Stomach (tissue), 19 donors: ENCODE results near the gene HCLS1. TPM values are rescaled to one million over a fixed set of nuclear protein-coding genes. Genes with fewer than 3 reads are reported as not detected.

Experiments
- DNase-seq, 2 donors: peaks; one replicate each; pipeline versions ENCODE4 v3.0.0 to v3.0.0-alpha.2; 2013 to 2019
- H3K27ac ChIP-seq, 5 donors: fragments of 200-600 bp in 4 of 5; sonication (generic) in 4 of 5; one replicate each; pipeline ENCODE4 v1.5.1; 2013 to 2019; ENCODE audit warnings: mild to moderate bottlenecking in 1 of 5, moderate library complexity in 1 of 5
- H3K27me3 ChIP-seq, 3 donors: fragments of 200-600 bp; sonication (generic); one replicate each; pipeline ENCODE4 v1.5.1; 2017 to 2019; ENCODE audit warnings: mixed run types in 1 of 3
- H3K36me3 ChIP-seq, 4 donors: fragments of 200-600 bp; sonication (generic); 1 replicate in 3 of 4; 2 replicates in 1 of 4; pipeline ENCODE4 v1.5.1; 2016 to 2019
- H3K4me1 ChIP-seq, 4 donors: fragments of 200-600 bp; sonication (generic); one replicate each; pipeline ENCODE4 v1.5.1; 2016 to 2019
- H3K4me3 ChIP-seq, 4 donors: fragments of 200-600 bp; sonication (generic) in 3 of 4; one replicate each; pipeline ENCODE4 v1.5.1; 2016 to 2019; ENCODE audit warnings: mild to moderate bottlenecking in 1 of 4
- H3K9me3 ChIP-seq, 4 donors: fragments of 200-600 bp; sonication (generic); one replicate each; pipeline ENCODE4 v1.5.1; 2016 to 2019
- EP300 ChIP-seq: sonication (generic); formaldehyde crosslinking; IDR thresholded peaks from one replicate; pipeline ENCODE4 v1.6.1; 2017; ENCODE audit warnings: antibody characterized with exemption
- POLR2A ChIP-seq, 4 donors: fragments of 450-650 bp; IDR thresholded peaks; one replicate each; pipeline ENCODE4 v1.6.1; 2016; ENCODE audit warnings: antibody characterized with exemption in 4 of 4, control low read depth in 2 of 4, mild to moderate bottlenecking in 1 of 4, moderate library complexity in 1 of 4
- POLR2AphosphoS5 ChIP-seq, 3 donors: sonication (generic); formaldehyde crosslinking; IDR thresholded peaks; one replicate each; pipeline ENCODE4 v1.6.1; 2016; ENCODE audit warnings: antibody characterized with exemption in 3 of 3
- WGBS, 5 donors: extraction: QIAGEN DNeasy Blood & Tissue Kit in 3 of 5; methylation state at CpG; one replicate each; pipeline versions ENCODE4 v1.1.5 to v1.1.7; 2013 to 2018; 5-methylcytosine and 5-hydroxymethylcytosine counted together
- intact Hi-C: fragments of 100-400 bp; cut with DNase I; formaldehyde crosslinking; loops from one replicate; pipeline ENCODE4 v1.15.1; 2023; ENCODE audit warnings: low total_unique reads
- long read RNA-seq, 10 donors: transcript quantifications; one replicate each; lab custom pipeline, GENCODE V29; 2026
- polyA plus RNA-seq, 3 donors: library from polyadenylated mRNA; stranded (reverse); fragments of 200-250 nt; gene quantifications; one replicate each; pipeline ENCODE4 v1.2.3, GENCODE V29; 2013
- total RNA-seq, 5 donors: library from RNA; depleted of rRNA; stranded (reverse); fragments of >200 nt; gene quantifications; one replicate each; pipeline versions ENCODE4 v1.1.0 to v1.2.3, GENCODE V29; 2014 to 2016
- TF ChIP-seq, protein P1 (sequence below), 7 experiments: fragments of 450-650 bp in 4 of 7; fragments of 200-600 bp in 3 of 7; sonication (generic) in 3 of 7; IDR thresholded peaks; one replicate each; pipeline ENCODE4 v1.5.1; 2016 to 2019; ENCODE audit warnings: antibody characterized with exemption in 7 of 7, control low read depth in 2 of 7, mild to moderate bottlenecking in 1 of 7
- donor health status: healthy with polysubstance abuse.
- donor health status: Bipolar disorder and iron deficiency.
- donor health status: healthy.

The HCLS1 gene
- total RNA-seq (100 to 1,000 TPM in 1 of 5 donors, 10 to 100 TPM in 4; 21.8 to 115 (median 44.0) TPM), polyA plus RNA-seq (10 to 100 TPM; 13.9 to 24.6 (median 22.3) TPM)
- long read RNA-seq, donor 1, result 0 reads
- long read RNA-seq, donor 2, partial matches to known transcripts, result 0 of 1 reads
- long read RNA-seq, donor 2, other reads (novel, unspliced or antisense), result 0 of 1 reads
- long read RNA-seq, donor 3, partial matches to known transcripts, result 0 of 2 reads
- long read RNA-seq, donor 3, other reads (novel, unspliced or antisense), result 0 of 2 reads
- long read RNA-seq, donor 4, result 0 reads
- long read RNA-seq, donor 5, partial matches to known transcripts, result 0 of 2 reads
- long read RNA-seq, donor 5, other reads (novel, unspliced or antisense), result 0 of 2 reads
- long read RNA-seq, donor 6, result 0 reads
- long read RNA-seq, donor 7, result 0 reads
- long read RNA-seq, donor 8, result 0 reads
- long read RNA-seq, donor 9, result 0 reads
- long read RNA-seq, donor 10, partial matches to known transcripts, result 0 of 3 reads
- long read RNA-seq, donor 10, other reads (novel, unspliced or antisense), result 0 of 3 reads

DNA sequence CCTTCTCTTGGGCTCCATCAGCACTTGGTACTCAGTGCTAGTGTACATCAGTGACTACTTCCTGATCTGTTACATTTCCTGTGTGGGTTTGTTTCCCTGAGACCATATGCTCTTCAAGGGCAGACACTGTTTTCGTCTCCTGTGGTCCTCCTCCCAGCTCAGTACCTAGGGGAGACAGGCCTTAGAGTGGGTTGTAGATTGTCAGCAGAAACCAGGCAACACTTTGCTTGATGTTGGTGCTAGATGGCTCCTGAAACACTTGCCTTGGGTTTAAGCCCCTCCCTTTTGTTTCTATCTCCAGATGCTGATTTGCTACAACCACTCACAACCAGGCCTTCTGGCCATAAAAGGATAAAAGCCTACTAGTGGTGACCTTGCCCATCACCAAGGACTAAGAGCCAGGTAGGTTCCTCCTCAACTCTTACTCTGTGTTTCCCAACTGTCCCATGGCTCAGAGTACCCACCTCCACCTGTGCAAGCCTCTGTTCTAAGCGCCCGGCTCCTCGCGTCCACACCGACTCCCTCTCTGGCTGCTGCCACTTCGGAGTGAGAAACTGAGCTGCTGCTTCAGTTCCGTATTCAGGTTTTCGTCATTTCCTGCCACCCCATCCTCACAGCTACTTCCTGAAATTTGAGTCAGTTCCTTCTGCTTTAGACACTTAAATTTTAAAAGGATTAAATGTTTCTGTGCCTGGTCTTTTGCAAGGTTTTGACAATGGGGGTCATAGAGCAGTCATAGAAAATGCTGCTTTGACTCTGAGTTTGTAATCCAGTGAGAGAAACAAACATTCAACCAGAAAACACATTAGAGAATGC, at the start of gene HCLS1:
Gene HCLS1 (minus strand): TSS at position 548 of the 816 bp plus-strand sequence. CDS start 2,556 bp downstream, outside the sequence.
- 53 to 86% (median 72%) methylated on average over 9 of the region's 9 CpGs for WGBS, 5 donors
- TF ChIP-seq POLR2AphosphoS5 (IDR thresholded peaks at IDR 0.05) (peak; percentile 8 to 80 (median 72)), EP300 (no peak)
- intact Hi-C loops, result no loop called here

DNA sequence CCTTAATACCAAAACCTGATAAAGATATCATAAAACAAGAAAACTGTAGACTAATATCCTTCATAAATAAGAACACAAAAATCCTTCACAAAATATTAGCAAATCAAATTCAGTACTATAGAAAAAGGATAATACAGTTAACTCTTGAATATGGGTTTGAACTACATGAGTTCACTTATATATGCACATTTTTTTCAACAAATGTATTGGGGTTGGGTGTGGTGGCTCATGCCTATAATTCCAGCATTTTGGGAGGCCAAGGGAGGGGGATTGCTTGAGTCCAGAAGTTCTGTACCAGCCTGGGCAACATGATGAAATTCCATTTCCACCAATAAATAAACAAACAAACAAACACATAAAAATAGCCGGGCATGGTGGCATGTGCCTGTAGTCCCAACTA, 49.6 kb upstream of the HCLS1 start:
- Histone ChIP-seq H3K4me3 (no peak overlapping the region), H3K27me3 (no peaks in the 10 kb centered on the region), H3K4me1 (no peaks in the 10 kb centered on the region), H3K27ac (no peak overlapping the region), H3K36me3 (peaks cover 7 to 80% (median 68%) of the 10 kb centered on the region in 4 donors), H3K9me3 (no peaks in the 10 kb centered on the region)
- DNase-seq, result no peak
- intact Hi-C loops, result no loop called here
- WGBS, 5 donors, result 36 to 95% (median 47%) methylated on average over 1 of the region's 1 CpG
- TF ChIP-seq EP300 (no peak), POLR2AphosphoS5 (IDR thresholded peaks at IDR 0.05) (no peak), POLR2A (IDR thresholded peaks at IDR 0.05) (no peak)
- TF ChIP-seq, protein P1, sequence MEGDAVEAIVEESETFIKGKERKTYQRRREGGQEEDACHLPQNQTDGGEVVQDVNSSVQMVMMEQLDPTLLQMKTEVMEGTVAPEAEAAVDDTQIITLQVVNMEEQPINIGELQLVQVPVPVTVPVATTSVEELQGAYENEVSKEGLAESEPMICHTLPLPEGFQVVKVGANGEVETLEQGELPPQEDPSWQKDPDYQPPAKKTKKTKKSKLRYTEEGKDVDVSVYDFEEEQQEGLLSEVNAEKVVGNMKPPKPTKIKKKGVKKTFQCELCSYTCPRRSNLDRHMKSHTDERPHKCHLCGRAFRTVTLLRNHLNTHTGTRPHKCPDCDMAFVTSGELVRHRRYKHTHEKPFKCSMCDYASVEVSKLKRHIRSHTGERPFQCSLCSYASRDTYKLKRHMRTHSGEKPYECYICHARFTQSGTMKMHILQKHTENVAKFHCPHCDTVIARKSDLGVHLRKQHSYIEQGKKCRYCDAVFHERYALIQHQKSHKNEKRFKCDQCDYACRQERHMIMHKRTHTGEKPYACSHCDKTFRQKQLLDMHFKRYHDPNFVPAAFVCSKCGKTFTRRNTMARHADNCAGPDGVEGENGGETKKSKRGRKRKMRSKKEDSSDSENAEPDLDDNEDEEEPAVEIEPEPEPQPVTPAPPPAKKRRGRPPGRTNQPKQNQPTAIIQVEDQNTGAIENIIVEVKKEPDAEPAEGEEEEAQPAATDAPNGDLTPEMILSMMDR (IDR thresholded peaks at IDR 0.05), result no peak

More for the DNA sequence above, at the start of gene HCLS1:
- Histone ChIP-seq H3K4me3 (peak within 1 kb of the TSS; percentile 9 to 37 (median 31)), H3K4me1 (peaks cover 0 to 15% (median 0%) of the 10 kb centered on the region in 4 donors), H3K9me3 (no peaks in the 10 kb centered on the region), H3K36me3 (peaks cover 28 to 55% (median 39%) of the 10 kb centered on the region in 4 donors), H3K27me3 (no peaks in the 10 kb centered on the region), H3K27ac (peak within 1 kb of the TSS; percentile 55 to 86 (median 76))
- peak; percentile 51 to 64 for DNase-seq

DNA sequence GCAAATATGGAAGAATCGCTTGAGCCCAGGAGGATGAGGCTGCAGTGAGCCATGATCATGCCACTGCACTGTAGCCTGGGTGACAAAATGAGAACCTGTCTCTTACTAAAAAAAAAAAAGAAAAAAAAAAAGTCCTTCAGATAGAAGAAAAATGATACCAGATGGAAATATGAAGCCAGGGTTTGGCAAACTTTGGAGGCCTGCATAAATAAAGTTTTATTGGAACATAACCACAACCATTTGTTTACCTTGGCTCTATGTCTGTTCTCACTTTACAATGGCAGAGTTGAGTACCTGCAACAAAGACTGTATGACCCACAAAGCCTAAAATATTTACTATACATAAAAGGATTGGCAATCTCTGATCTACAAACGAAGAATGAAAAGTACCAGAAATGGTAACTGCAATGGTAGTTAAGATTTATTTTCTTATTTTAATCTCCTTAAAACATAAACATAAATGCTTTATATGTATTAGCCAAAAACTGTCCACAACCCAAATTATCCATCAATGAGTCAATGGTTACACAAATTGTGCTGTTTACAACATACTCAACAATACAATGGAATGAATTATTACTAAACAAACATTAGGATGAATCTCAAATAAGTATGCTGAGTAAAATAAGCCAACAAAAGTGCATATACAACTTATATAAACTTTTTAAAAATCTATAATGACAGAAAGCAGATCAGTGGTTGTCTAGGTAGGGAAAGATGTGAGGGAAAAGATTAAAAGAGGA, 47.0 kb upstream of the HCLS1 start:
- TF ChIP-seq POLR2A (IDR thresholded peaks at IDR 0.05) (no peak), POLR2AphosphoS5 (IDR thresholded peaks at IDR 0.05) (no peak), EP300 (no peak)
- TF ChIP-seq, protein P1 (IDR thresholded peaks at IDR 0.05), result no peak
- Histone ChIP-seq H3K27ac (no peak overlapping the region), H3K27me3 (no peaks in the 10 kb centered on the region), H3K9me3 (no peaks in the 10 kb centered on the region), H3K36me3 (peaks cover 4 to 71% (median 55%) of the 10 kb centered on the region in 4 donors), H3K4me1 (no peaks in the 10 kb centered on the region), H3K4me3 (no peak overlapping the region)
- no peak for DNase-seq
- intact Hi-C loops, result no loop called here
- WGBS, 5 donors, result 74 to 85% (median 81%) methylated on average over 2 of the region's 2 CpGs

GRCh38 chr3:121705541-121705940, 44.8 kb upstream of the HCLS1 start:
- no peaks in the 10 kb centered on the region for H3K4me1 ChIP-seq
- intact Hi-C loops, result no loop called here
- WGBS, 5 donors, result 92 to 98% (median 94%) methylated on average over 5 of the region's 5 CpGs
- no peak for DNase-seq
- TF ChIP-seq EP300 (no peak), POLR2AphosphoS5 (IDR thresholded peaks at IDR 0.05) (no peak), POLR2A (IDR thresholded peaks at IDR 0.05) (no peak)
- TF ChIP-seq, protein P1 (IDR thresholded peaks at IDR 0.05), result no peak
- no peaks in the 10 kb centered on the region for H3K9me3 ChIP-seq
- H3K4me3 ChIP-seq, result no peak overlapping the region
- H3K36me3 ChIP-seq, result peaks cover 11 to 73% (median 61%) of the 10 kb centered on the region in 4 donors
- no peak overlapping the region for H3K27ac ChIP-seq
- no peaks in the 10 kb centered on the region for H3K27me3 ChIP-seq
